ENCODE data around the gene F10. TPM values are rescaled to one million over a fixed set of nuclear protein-coding genes. Genes with fewer than 3 reads are reported as not detected.

F10 gene
- total and polyA plus RNA-seq, 2 of the 13 experiments (the other 11 are each of a cell fraction or from before 2014, with no cell fraction given), result 58.4 to 237 TPM

GRCh38 chr13:113123226-113124201 lies 915 bp downstream of the F10 start (continued):
- TF ChIP-seq, protein P1, sequence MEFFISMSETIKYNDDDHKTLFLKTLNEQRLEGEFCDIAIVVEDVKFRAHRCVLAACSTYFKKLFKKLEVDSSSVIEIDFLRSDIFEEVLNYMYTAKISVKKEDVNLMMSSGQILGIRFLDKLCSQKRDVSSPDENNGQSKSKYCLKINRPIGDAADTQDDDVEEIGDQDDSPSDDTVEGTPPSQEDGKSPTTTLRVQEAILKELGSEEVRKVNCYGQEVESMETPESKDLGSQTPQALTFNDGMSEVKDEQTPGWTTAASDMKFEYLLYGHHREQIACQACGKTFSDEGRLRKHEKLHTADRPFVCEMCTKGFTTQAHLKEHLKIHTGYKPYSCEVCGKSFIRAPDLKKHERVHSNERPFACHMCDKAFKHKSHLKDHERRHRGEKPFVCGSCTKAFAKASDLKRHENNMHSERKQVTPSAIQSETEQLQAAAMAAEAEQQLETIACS (CRISPR knock-in tag; IDR thresholded peaks at IDR 0.05), result 0 out of 2 replicates have a peak, but pooled peaks have one; percentile 4
- TF ChIP-seq SMC3 (IDR thresholded peaks at IDR 0.05; ENCODE audit: low read length) (peak; percentile 73), XRCC5 (optimal IDR thresholded peaks at IDR 0.05; ENCODE audit: low read length) (peak; percentile 76), NFKBIZ (CRISPR knock-in tag; IDR thresholded peaks at IDR 0.05) (no peak), ZNF607 (CRISPR knock-in tag; IDR thresholded peaks at IDR 0.05; ENCODE audit: borderline replicate concordance) (no peak), ZNF883 (CRISPR knock-in tag; IDR thresholded peaks at IDR 0.05; ENCODE audit: not compliant biosample characterization) (no peak), ZZZ3 (CRISPR knock-in tag; IDR thresholded peaks at IDR 0.05; ENCODE audit: borderline replicate concordance) (no peak), ZNF639 (CRISPR knock-in tag; conservative IDR thresholded peaks at IDR 0.05) (no peak), POGZ (CRISPR knock-in tag; IDR thresholded peaks at IDR 0.05) (no peak), ZFX (CRISPR knock-in tag; IDR thresholded peaks at IDR 0.05; ENCODE audit: low read depth) (peak; percentile 57), TCF7 (IDR thresholded peaks at IDR 0.05; ENCODE audit: low read depth) (no peak), HDAC2 (CRISPR knock-in tag; IDR thresholded peaks at IDR 0.05) (peak; percentile 45; the same call in 1 of the 2 replicates), FOXO1 (CRISPR knock-in tag; IDR thresholded peaks at IDR 0.05) (no peak), ZNF546 (CRISPR knock-in tag; conservative IDR thresholded peaks at IDR 0.05) (0 out of 2 replicates have a peak, but pooled peaks have one; percentile 49), ZBTB46 (CRISPR knock-in tag; IDR thresholded peaks at IDR 0.05; ENCODE audit: borderline replicate concordance) (no peak), NFIB (CRISPR knock-in tag; IDR thresholded peaks at IDR 0.05; ENCODE audit: borderline replicate concordance) (no peak), ZNF776 (CRISPR knock-in tag; IDR thresholded peaks at IDR 0.05) (peak; percentile 68; the same call in 1 of the 2 replicates)
- TF ChIP-seq, protein P2, sequence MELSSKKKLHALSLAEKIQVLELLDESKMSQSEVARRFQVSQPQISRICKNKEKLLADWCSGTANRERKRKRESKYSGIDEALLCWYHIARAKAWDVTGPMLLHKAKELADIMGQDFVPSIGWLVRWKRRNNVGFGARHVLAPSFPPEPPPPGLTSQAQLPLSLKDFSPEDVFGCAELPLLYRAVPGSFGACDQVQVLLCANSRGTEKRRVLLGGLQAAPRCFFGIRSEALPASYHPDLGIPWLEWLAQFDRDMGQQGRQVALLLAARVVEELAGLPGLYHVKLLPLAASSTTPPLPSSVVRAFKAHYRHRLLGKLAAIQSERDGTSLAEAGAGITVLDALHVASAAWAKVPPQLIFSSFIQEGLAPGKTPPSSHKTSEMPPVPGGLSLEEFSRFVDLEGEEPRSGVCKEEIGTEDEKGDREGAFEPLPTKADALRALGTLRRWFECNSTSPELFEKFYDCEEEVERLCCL (CRISPR knock-in tag; IDR thresholded peaks at IDR 0.05; ENCODE audit: borderline replicate concordance), result 0 out of 2 replicates have a peak, but pooled peaks have one; percentile 13
- TF ChIP-seq, protein P3, sequence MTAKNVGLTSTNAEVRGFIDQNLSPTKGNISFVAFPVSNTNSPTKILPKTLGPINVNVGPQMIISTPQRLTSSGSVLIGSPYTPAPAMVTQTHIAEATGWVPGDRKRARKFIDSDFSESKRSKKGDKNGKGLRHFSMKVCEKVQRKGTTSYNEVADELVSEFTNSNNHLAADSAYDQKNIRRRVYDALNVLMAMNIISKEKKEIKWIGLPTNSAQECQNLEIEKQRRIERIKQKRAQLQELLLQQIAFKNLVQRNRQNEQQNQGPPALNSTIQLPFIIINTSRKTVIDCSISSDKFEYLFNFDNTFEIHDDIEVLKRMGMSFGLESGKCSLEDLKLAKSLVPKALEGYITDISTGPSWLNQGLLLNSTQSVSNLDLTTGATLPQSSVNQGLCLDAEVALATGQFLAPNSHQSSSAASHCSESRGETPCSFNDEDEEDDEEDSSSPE (CRISPR knock-in tag; IDR thresholded peaks at IDR 0.05), result no peak
- TF ChIP-seq, protein P4, sequence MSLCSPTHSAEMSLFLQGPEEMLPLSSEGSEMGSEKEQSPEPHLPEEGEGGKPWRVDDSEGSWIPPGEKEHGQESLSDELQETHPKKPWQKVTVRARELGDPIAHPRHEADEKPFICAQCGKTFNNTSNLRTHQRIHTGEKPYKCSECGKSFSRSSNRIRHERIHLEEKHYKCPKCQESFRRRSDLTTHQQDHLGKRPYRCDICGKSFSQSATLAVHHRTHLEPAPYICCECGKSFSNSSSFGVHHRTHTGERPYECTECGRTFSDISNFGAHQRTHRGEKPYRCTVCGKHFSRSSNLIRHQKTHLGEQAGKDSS (CRISPR knock-in tag; IDR thresholded peaks at IDR 0.05; ENCODE audit: borderline replicate concordance, low read depth), result no peak
